ENCODE data around the gene VPS52.
"Not testable (repeated sequence)": the region's sequence is repeated elsewhere in the genome, so short reads cannot be mapped to it uniquely, and the experiment has no call there.

VPS52 gene

GRCh38 chr6:33279971-33280511, 8.4 kb upstream of the VPS52 start:
- no peak for FAIRE-seq

DNA sequence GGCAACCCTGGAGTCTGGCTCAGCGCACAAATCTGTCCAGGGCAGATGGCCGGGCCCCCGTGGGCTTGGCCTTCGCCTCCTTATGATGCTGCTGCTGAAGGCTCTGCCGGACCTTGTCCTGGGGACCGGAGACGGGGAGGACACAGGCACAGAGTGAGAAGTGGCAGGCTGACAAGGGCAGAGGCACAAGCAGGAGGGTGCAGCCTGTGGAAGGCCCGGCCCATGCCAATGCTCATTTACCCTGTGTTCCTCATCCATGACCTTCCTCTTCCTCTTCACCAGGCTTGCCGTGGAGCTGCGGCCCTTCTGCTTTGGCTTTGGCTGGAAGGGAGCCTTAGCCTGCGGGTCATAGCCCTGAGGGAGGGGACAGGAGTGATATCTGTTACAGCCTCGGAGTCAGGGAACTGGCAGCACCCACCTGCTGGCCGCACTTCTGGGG, 7.6 kb upstream of the VPS52 start:
- no peak for FAIRE-seq

DNA sequence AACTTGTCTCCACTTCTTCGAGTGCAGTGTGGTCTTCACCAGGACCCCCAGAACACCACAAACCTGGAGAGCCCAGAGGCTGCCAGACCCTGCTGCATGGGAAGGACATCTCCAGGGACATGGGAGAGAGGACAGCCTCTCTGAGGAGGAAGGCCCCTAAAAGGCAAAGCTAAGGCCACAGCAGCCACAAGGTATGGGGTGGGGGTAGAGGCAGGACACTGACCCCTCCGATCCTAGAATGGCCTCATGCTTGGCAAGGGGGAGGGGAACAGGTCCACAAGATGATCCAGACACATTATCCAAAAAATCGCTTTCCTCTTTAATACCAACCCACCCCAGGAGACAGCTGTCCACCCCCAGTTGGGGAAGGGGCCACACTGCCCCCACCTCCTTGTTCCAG, 7.1 kb upstream of the VPS52 start:
- no peak for FAIRE-seq

DNA sequence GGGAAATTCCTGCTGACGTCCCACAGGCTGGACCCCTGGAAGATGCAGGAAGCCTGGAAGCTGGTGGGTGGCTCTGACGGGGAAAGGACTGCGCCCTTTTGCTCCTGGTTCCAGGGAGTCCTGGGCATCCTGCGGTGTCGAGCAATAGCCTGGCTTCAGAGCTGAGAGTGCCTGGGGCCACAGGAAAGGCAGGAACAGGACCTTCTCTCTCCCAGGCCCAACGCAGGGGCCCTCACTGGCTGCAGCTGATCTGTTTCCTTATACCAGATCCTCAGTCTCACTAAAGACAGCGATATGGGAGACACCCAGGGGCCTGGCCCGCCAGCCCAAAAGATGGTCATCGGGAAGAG, 6.7 kb upstream of the VPS52 start:
- FAIRE-seq: no peak

- FAIRE-seq: no peak
These were observed 6.2 kb upstream of the VPS52 start for GRCh38 chr6:33277663-33278391.

DNA sequence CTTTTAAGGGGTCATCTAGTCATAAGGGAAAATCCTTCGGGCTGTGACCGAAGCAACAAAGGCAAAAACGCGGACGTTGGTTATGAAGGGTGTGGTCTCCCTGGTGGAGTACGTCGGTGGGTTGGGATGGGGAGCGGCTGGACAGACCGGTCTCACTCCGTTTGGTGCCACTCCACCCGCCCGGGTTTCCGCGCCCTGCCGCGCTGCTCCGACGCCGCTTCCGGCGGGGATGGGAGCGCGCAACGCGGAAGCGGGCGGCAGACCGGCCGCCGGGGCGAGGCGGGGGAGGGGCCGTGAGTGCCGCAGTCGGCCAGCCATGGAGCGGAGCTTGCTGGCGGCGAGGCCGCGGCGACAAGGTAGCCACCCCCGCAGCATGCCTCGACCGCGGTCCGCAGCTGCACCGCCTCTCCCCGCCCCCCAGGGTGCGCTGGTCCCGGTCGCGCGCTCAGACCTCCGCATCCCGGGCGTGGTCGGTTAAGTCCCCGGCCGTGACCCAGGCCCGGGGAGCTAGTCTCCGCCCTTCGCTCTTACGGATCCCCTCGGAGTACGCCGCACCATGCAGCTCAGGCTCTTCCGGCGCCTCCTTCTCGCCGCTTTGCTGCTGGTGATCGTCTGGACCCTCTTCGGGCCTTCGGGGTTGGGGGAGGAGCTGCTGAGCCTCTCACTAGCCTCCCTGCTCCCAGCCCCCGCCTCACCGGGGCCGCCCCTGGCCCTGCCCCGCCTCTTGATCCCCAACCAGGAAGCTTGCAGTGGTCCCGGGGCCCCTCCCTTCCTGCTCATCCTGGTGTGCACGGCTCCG, 5.4 kb upstream of the VPS52 start, which contains the start of gene B3GALT4:
B3GALT4 (plus strand) TSS at position 260 of the 799 bp plus-strand sequence; CDS start at position 557, 297 bp downstream.
- no peak for FAIRE-seq

GRCh38 chr6:33276581-33276863, 4.8 kb upstream of the VPS52 start:
- no peak for FAIRE-seq

DNA sequence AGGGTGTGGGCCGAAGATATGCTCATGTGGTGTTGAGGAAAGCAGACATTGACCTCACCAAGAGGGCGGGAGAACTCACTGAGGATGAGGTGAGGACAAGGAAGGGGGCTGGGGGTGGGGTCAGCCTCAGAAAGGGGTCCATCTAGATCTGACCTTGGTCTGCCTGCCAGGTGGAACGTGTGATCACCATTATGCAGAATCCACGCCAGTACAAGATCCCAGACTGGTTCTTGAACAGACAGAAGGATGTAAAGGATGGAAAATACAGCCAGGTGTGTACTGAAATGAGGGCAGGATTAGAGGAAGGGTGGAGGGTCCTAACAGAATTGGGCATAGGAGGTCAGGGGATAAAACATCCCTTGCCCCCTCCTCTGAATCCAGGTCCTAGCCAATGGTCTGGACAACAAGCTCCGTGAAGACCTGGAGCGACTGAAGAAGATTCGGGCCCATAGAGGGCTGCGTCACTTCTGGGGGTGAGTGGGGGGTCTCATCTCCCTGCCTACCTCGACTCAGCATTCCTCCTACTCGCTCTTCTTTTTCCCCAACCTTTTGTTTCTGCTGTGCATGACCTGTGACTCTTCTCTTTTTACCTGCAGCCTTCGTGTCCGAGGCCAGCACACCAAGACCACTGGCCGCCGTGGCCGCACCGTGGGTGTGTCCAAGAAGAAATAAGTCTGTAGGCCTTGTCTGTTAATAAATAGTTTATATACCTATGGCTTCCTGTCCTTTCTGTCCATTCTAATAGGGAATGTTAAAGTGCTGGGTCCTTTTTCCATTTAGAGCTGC, 4.3 kb upstream of the VPS52 start:
- FAIRE-seq: not testable (repeated sequence)

- no peak for FAIRE-seq
These were observed 2.5 kb upstream of the VPS52 start for GRCh38 chr6:33273924-33274902.

DNA sequence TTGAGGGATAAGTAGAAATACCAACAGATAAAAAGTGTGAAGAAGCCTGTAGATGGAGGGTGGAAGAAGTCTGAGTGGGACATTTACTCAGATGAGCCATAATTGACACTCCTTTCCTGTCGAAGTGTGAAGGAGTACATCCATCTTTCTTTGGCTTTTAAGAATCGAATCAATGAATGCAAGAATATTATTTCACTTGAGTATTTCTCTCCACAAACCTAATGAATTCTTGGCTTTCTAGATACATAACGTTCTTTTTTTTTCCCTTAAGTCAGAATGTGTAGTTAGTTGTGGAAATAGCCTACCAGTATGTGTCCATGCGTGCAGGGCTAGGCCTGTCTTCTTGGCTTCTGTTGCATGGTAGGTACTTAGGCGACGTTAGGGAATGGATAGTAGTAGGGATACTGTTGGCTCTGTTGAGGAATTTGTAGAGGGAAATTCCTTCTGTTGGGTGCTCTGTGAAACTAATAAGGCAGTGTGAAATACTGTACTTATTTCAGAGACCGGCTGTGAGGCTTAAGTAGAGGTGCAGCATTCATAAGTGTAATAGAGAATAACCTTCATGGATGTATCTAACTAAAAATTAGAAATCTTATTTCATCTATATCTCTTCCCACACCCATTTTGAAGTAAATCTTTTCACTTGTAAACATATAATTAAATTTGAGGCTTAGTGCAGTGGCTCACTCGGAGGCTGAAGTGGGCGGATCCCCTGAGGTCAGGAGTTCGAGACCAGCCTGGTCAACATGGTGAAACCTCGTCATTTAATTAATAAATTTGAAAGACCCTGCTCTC, 1.6 kb upstream of the VPS52 start:
- FAIRE-seq: no peak

DNA sequence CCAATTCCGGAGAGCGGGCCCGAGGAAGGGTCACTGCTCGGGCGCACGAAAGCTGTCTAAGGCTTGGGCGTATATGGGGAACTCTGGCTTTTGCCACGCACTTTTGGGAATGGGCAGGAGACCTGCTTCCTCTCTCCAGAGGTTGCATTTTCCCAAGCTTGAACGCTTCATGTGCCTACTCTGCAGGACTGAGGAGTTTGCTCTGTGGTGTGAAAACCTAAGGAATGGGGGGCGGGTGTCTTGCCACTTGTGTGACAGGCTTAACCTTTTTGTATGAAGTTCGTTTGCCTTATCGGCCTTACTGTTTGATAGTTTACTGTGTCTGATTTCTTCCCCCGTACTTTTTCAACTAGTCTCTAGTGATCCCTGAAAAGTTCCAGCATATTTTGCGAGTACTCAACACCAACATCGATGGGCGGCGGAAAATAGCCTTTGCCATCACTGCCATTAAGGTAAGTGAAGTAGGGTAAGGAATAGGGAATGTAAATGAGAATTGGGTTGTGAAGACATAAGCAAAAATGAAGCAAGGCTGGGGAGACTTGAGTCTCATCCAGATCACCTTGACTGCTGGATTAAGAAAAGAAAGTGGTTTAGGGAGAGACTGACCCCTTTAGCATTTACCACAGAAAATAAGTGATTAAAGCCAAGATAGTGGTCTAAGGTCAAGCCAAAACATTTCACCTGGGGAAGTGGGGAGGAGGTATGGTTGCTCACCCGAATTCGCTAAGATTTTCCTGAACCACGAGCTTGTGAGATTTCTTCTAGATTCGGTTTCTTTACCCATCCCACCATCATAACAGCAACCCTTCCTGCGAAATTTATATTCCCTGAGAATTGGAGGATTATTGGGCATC, 826 bp upstream of the VPS52 start:
- FAIRE-seq: no peak

DNA sequence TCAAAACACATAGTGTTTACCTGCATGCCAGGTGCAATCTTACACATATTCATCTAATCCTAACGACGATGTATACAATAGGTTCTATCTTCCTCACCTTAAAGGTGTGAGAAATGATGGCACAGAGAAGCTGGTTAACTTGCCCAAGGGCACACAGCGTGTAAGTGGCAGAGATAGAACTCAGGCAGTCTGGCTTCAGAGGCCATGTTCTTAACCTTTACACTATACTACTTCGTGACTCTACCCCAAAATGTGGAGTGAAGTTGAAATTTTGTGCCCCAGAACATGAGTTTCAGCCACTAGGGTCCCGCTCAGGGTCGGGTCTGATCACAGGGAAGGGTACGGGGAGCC, 584 bp downstream of the VPS52 start:
- FAIRE-seq: no peak

DNA sequence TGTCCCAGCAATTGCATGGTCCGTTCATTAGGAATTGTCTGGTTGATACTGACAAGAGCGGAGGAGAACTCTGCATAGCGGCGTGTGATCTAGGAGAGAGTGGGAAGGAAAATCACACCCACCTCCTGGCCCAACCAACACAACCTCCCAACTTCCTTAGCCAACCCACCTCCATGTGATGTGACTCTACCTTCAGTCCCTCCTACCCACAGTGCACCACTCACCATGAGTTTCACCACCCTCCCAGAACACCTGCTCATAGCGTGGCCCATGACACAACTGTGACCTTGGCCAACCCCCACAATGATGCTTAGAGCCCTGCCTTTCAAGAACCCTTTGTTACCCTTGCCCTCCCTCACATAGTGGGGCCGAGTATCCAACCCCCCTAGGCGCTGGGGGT, 7.7 kb downstream of the VPS52 start:
- FAIRE-seq: no peak

DNA sequence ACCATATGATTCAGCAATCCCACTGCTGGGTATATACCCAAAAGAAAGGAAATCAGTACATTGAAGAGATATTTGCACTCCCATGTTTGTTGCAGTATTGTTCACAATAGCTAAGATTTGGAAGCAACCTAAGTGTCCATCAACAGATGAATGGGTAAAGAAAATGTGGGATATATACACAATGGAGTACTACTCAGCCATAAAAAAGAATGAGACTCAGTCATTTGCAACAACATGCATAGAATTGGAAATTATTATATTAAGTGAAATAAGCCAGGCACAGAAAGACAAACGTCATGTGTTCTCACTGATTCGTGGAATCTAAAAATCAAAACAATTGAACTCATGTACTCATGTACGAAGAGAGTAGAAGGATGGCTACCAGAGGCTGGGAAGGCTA, 9.2 kb downstream of the VPS52 start:
- not testable (repeated sequence) for FAIRE-seq

DNA sequence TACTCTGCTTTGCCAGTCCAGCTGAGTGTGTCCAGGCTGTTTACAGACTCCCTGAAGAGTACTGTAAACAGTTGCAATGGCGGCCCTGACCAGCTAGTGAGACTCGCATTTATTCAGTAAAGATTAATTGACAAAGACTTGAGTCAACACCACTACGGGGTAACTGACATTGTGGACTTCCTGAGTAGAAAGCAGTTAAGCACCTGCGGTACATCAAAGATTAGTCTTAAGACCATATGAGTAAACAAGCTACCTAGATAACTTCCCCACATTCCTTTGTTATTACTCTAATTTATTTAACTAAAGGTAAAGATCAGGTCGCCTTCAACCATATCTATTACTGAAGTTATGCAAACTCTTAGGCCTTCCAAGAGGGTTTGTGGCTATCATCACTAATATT, 12.6 kb downstream of the VPS52 start:
- no peak for FAIRE-seq

GRCh38 chr6:33254591-33254990, 17.1 kb downstream of the VPS52 start:
- no peak for FAIRE-seq

DNA sequence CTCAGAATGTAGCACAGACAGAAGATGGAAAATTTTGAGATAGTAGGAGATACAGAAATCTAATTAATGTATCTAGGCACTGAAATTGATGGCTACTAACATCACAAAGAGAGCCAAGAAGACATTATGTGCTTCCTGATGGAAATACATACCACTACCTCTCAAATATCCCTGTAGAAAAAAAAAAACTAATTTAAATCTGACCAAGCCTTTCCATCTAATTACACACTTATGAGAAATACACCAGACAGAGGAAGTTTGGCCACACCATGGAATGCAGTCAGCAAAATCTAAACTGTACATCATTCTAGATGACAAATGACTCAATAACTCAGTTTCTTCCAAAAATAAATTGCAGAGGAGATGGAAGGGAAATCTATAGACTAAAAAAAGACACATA, 18.9 kb downstream of the VPS52 start:
- FAIRE-seq: no peak

DNA sequence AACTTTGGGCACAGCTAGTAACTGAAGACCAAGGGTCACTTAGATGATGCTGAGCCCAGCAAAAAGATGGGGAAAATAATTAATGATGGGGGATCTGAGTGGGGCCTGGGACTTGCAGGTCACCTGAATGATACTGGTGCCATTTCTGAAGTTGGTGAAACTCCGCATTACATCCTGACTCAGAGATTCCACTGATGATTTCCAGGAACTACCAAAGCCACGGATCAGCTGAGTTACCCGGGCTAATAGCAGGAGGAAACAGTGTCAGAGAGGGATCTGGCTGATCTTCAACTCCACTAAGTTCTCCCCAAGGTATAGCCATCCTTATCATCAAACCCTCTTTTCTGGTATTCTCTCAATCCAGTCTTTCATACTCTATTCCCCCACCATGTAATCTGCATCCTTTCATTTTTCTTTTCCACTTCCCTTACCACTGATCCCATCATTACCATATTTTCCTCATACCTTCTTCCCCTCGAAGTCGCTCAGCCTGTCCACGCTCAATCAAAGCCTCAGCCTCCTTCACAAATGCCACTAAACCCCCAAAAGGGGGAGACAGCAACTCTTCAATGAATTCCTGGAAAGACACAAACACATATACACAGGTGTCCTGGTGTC, 20.2 kb downstream of the VPS52 start:
- no peak for FAIRE-seq

GRCh38 chr6:33250731-33251130, 20.9 kb downstream of the VPS52 start:
- FAIRE-seq: no peak
